Ramos (cell line): ENCODE results near the gene YTHDC1.
"Not testable (repeated sequence)": the region's sequence is repeated elsewhere in the genome, so short reads cannot be mapped to it uniquely, and the experiment has no call there.

Experiments
- in situ Hi-C: fragments of 300-500 bp; cut with MboI; formaldehyde crosslinking; loops from one replicate; pipeline ENCODE4 v1.14.3; 2022; ENCODE audit warnings: low sequenced_read_pairs; ENCODE audit not compliant: unreplicated experiment

The YTHDC1 gene

GRCh38 chr4:68349649-68350360 is at the start of gene YTHDC1:
TSS of gene YTHDC1 (minus strand) at chr4:68350090. CDS start at chr4:68349753, 337 bp downstream.
- in situ Hi-C loops, result no loop called here

GRCh38 chr4:68399306-68399705 is 49.4 kb upstream of the YTHDC1 start:
- in situ Hi-C loops, result no loop called here

- in situ Hi-C loops, result no loop called here
Measured at GRCh38 chr4:68396756-68397155, 46.9 kb upstream of the YTHDC1 start.

GRCh38 chr4:68391436-68391835 is 41.5 kb upstream of the YTHDC1 start:
- in situ Hi-C loops, result no loop called here

- in situ Hi-C loops, result no loop called here
Measured at GRCh38 chr4:68390205-68390935, 40.5 kb upstream of the YTHDC1 start.

- in situ Hi-C loops, result not testable (repeated sequence)
Measured at GRCh38 chr4:68389386-68389913, 39.6 kb upstream of the YTHDC1 start.

- in situ Hi-C loops, result no loop called here
Measured at GRCh38 chr4:68388347-68388865, 38.5 kb upstream of the YTHDC1 start.

GRCh38 chr4:68385267-68385666 is 35.4 kb upstream of the YTHDC1 start:
- in situ Hi-C loops, result no loop called here

GRCh38 chr4:68383115-68383514 is 33.2 kb upstream of the YTHDC1 start:
- in situ Hi-C loops, result no loop called here

GRCh38 chr4:68378226-68378625 is 28.3 kb upstream of the YTHDC1 start:
- in situ Hi-C loops, result no loop called here

GRCh38 chr4:68375667-68376559 is 26.0 kb upstream of the YTHDC1 start:
- in situ Hi-C loops, result no loop called here

- in situ Hi-C loops, result no loop called here
Measured at GRCh38 chr4:68373513-68373912, 23.6 kb upstream of the YTHDC1 start.

- in situ Hi-C loops, result no loop called here
Measured at GRCh38 chr4:68372588-68372987, 22.7 kb upstream of the YTHDC1 start.

GRCh38 chr4:68369142-68369805 is 19.4 kb upstream of the YTHDC1 start:
- in situ Hi-C loops, result no loop called here

- in situ Hi-C loops, result no loop called here
Measured at GRCh38 chr4:68368691-68369131, 18.8 kb upstream of the YTHDC1 start.

- in situ Hi-C loops, result no loop called here
Measured at GRCh38 chr4:68367835-68368234, 17.9 kb upstream of the YTHDC1 start.

GRCh38 chr4:68366600-68366999 is 16.7 kb upstream of the YTHDC1 start:
- in situ Hi-C loops, result no loop called here

GRCh38 chr4:68365068-68365467 is 15.2 kb upstream of the YTHDC1 start:
- in situ Hi-C loops, result no loop called here

GRCh38 chr4:68361146-68361589 is 11.3 kb upstream of the YTHDC1 start:
- in situ Hi-C loops, result no loop called here
